ENCODE results near the gene ZSCAN20.

Gene ZSCAN20

GRCh38 chr1:33472269-33472980 lies at the start of gene ZSCAN20:
Gene ZSCAN20, plus strand, starts transcription at chr1:33472645. Its CDS starts 6,644 bp downstream, at chr1:33479289.
- peak; percentile 99 for DNase-seq (ENCODE audit: low spot score)

- no peak for DNase-seq (ENCODE audit: low spot score)
Measured at GRCh38 chr1:33424205-33424604, 48.2 kb upstream of the ZSCAN20 start.

- no peak for DNase-seq (ENCODE audit: low spot score)
Measured at GRCh38 chr1:33424610-33425009, 47.8 kb upstream of the ZSCAN20 start.

DNA sequence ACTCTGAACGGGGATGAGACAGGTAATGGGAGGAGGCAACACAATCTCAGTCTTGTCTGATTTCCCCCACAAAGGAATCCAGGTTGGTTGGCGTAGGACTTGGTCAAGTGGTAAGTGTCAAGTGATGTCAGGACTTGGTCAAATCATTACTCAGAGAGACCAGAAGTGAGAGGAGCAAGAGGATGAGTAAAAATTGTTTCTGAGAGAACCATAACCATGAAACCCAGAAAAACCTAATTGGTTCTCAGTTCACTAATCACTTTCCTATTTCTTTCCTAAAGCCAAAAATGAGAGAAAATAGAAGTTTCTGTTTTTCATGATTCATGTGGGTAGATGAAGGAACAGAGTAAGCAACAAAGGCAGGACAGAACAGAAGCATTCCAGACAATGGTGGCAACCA lies 46.5 kb upstream of the ZSCAN20 start:
- no peak for DNase-seq (ENCODE audit: low spot score)

DNA sequence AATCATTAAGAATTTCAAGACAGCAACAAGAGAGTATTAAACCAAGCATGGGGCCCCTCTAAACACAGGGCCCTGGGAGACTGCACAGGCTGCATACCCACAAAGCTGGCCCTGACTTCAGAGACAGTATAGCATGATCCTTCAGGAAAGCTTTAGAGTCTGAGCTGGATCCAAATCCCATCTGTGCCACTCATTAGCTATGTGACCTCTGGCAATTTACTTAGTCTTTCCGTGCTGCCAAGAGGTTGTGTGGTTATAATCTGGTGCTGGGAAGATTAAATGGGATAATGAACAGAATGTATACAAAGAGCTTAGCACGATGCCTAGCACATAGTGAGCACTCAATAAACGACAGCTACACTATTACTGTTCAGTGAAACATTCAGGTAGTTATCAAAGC lies 45.5 kb upstream of the ZSCAN20 start:
- DNase-seq (ENCODE audit: low spot score) = no peak

DNA sequence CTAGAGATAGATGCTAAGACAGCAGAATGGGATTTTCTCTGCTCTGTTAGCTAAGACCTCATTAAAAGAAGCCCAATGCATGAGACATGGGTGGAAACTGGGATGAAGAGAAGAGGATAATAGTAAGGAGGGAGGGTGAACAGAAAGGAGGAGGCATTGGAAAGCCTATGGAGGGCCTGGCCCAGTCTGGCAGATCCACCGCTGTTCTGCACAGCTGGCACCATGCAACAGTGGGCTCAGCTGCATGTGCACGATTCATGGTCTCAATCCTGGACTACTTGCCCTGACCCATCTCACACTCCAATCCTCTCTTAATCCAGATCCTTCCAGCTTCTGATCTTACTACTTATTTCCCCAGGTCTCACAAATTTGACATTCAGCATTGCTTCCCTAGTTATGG lies 43.8 kb upstream of the ZSCAN20 start:
- no peak for DNase-seq (ENCODE audit: low spot score)

- no peak for DNase-seq (ENCODE audit: low spot score)
Measured at GRCh38 chr1:33429332-33429731, 43.1 kb upstream of the ZSCAN20 start.

- DNase-seq (ENCODE audit: low spot score) = no peak
Measured at GRCh38 chr1:33429856-33430691, 42.4 kb upstream of the ZSCAN20 start.

DNA sequence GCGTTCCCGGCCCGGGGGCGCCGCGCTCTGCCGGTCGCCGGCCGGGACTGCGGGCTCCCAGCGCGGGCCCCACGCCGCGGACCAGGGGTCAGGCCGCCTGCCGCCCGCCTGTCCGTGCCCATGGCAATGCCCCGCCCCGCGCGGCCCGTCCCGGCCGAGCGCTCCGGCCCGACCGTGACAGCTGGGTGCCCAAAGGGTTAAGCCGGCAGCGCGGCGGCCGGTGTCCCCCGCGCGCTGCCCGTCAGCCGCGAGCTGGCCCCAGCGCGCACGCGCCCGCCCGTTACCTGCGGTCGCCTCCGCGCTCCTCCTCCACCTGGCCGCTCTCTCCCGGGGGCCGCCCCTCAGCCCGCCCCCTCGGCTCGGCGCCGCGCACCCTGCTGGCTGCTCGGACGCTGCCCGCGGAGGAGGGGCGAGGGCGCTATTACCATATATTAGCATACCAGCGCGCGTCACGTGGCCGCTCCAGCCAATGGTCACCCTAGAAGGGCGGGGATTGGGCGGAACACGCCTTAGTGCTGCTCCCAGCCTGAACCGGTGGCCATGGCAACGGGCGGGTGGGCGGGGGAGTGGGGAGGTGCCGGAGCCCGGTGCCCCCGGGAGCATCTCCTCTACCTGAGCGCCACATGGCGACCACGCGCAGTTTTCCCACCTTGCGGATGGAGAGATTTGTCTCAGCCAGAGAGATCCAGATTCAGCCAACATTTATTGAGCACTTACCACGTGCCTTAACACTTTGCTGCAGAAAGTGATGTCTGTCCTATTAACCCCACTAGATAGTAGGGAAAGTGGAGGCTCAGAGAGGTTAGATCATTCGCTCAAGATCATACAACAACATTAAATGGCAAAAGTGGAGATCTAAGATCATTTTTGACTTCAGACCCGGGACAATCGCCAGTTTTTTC lies 41.5 kb upstream of the ZSCAN20 start, which contains the start of gene PHC2:
TSS of gene PHC2 (minus strand) at position 404 of the 902 bp plus-strand sequence. CDS start 55,556 bp downstream, outside the sequence.
- peak; percentile 98 for DNase-seq (ENCODE audit: low spot score)

DNA sequence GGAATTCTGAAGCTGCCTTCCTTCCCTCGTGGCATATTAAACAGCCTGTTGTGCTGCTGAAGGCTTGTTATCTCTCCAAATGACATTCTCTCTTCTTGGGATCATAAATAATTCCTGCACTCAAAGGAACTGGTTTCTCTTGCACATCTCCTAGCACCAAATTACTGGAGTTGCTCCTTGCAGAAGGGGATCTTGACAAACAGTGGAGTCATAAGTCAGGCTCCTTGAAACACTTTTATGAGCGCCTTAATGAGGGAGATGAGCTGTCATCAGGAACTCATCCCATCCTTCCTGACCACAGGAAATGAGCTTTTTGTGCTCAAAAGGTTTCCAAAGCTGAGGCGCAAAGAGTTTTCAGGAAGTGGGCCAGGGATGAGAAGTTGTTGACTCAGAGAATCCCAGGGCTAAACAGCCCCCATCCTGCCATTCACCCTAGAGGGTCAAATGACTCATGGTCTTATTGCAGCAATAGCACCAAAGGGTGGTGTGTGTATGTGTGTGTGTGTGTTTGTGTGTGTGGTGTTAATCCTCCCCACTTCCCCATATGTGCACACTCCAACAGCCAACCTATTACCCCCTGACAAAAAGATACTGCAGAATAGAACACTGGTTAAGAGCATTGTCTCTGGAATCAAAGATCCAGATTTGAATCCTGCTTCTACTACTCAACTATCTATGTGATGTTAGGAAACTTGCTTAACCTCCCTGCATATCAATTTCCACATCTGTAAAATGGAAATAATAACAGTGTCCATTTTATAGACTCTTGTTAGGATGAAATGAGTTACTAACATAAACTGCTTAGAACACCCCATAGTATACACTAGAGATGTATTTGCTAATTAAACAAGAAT lies 38.7 kb upstream of the ZSCAN20 start:
- no peak for DNase-seq (ENCODE audit: low spot score)

GRCh38 chr1:33434363-33434750 lies 38.1 kb upstream of the ZSCAN20 start:
- DNase-seq (ENCODE audit: low spot score) = no peak

GRCh38 chr1:33435096-33435820 lies 37.2 kb upstream of the ZSCAN20 start:
- no peak for DNase-seq (ENCODE audit: low spot score)

- DNase-seq (ENCODE audit: low spot score) = no peak
Measured at GRCh38 chr1:33436557-33437285, 35.7 kb upstream of the ZSCAN20 start.

- DNase-seq (ENCODE audit: low spot score) = no peak
Measured at GRCh38 chr1:33438364-33439160, 33.9 kb upstream of the ZSCAN20 start.

GRCh38 chr1:33439662-33440061 lies 32.8 kb upstream of the ZSCAN20 start:
- DNase-seq (ENCODE audit: low spot score) = no peak

- no peak for DNase-seq (ENCODE audit: low spot score)
Measured at GRCh38 chr1:33441088-33441745, 31.2 kb upstream of the ZSCAN20 start.

GRCh38 chr1:33442141-33442540 lies 30.3 kb upstream of the ZSCAN20 start:
- DNase-seq (ENCODE audit: low spot score) = peak; percentile 45

- no peak for DNase-seq (ENCODE audit: low spot score)
Measured at GRCh38 chr1:33443080-33443704, 29.3 kb upstream of the ZSCAN20 start.
